Heart right ventricle (tissue), 16 donors: ENCODE data around the gene EXT2. TPM values are rescaled to one million over a fixed set of nuclear protein-coding genes. Genes with fewer than 3 reads are reported as not detected.

Source experiments
- ATAC-seq, 8 donors: fragments of 200-7000 bp; cut with Tn5 transposase; one replicate each; pipeline ENCODE4 v1.9.1; 2020; ENCODE audit warnings: mild to moderate bottlenecking in 8 of 8, moderate library complexity in 8 of 8, moderate number of reproducible peaks in 1 of 8
- DNase-seq, 2 donors: peaks; one replicate each; pipeline ENCODE4 v3.0.0-alpha.2; 2020
- H3K27ac ChIP-seq, 10 donors: fragments of 200-600 bp; sonication (generic) in 2 of 10; one replicate each; pipeline versions ENCODE4 v1.5.0 to v1.8.0; 2020 to 2022; ENCODE audit warnings: mild to moderate bottlenecking in 3 of 10
- H3K27me3 ChIP-seq, 7 donors: fragments of 200-600 bp; one replicate each; pipeline ENCODE4 v1.8.0; 2021 to 2022; ENCODE audit warnings: mild to moderate bottlenecking in 2 of 7
- H3K36me3 ChIP-seq, 9 donors: fragments of 200-600 bp; sonication (generic) in 1 of 9; one replicate each; pipeline versions ENCODE4 v1.5.0 to v1.8.0; 2020 to 2022; ENCODE audit warnings: mild to moderate bottlenecking in 2 of 9
- H3K4me1 ChIP-seq, 9 donors: fragments of 200-600 bp; sonication (generic) in 1 of 9; one replicate each; pipeline versions ENCODE4 v1.5.0 to v1.8.0; 2020 to 2022; ENCODE audit warnings: mild to moderate bottlenecking in 4 of 9
- H3K4me3 ChIP-seq, 10 donors: fragments of 200-600 bp; sonication (generic) in 2 of 10; one replicate each; pipeline versions ENCODE4 v1.5.0 to v1.8.0; 2020 to 2022; ENCODE audit warnings: mild to moderate bottlenecking in 7 of 10, moderate library complexity in 2 of 10
- H3K9me3 ChIP-seq, 11 donors: fragments of 200-600 bp in 10 of 11; sonication (generic) in 2 of 11; one replicate each; pipeline versions ENCODE4 v1.5.0 to v1.8.0; 2013 to 2022; ENCODE audit warnings: mild to moderate bottlenecking in 2 of 11, control low read depth in 1 of 11, moderate library complexity in 1 of 11
- WGBS, 2 donors: extraction: QIAGEN DNeasy Blood & Tissue Kit; methylation state at CpG; one replicate each; pipeline ENCODE4 v1.1.7; 2013; ENCODE audit warnings: inconsistent platforms in 1 of 2; 5-methylcytosine and 5-hydroxymethylcytosine counted together
- intact Hi-C, 10 donors: fragments of 100-400 bp; cut with DNase I; formaldehyde crosslinking; loops; one replicate each; pipeline versions ENCODE4 v1.11.1 to v1.14.2; 2022
- polyA plus RNA-seq, 2 donors: library from polyadenylated mRNA; stranded (reverse); fragments of 200-250 nt; gene quantifications; one replicate each; pipeline ENCODE4 v1.2.3, GENCODE V29; 2013
- total RNA-seq, 10 donors: library from RNA; stranded (reverse); fragmentation: NEBNext Ultra II Directional in 3 of 10; extraction: Animal tissue kit (Norgen Biotek cat#: 25700) in 3 of 10; gene quantifications; one replicate each; pipeline versions ENCODE4 v1.2.1 to v1.2.4, GENCODE V29; 2021 to 2023
- TF ChIP-seq, protein P1 (sequence below), 9 donors: fragments of 200-600 bp; sonication (generic) in 2 of 9; IDR thresholded peaks; one replicate each; pipeline versions ENCODE4 v1.5.0 to v1.8.0; 2021 to 2022; ENCODE audit warnings: antibody characterized with exemption in 9 of 9, mild to moderate bottlenecking in 5 of 9, moderate library complexity in 1 of 9
- donor health status: Arrhythmogenic right ventricular cardiomyopathy.
- donor health status: ischemic (EF 13 %, LVEDD 7.1; RV severe dilation, severe dysfunction).
- donor health status: healthy with polysubstance abuse.
- donor health status: DM: no; HTN: yes; CAD: no.
- donor health status: DM: no; HTN: no; CAD: no.
- donor health status: ischemic (EF 25% LVEDD 6.9; RV normal size, moderate dysfunction).
- donor health status: ischemic (EF 25% LVEDD 5.7; RV mildly dilated, moderate dysfunction).
- donor health status: healthy.
- donor health status: DM: yes; HTN: yes; CAD: no.
- donor health status: Ischemic cardiomyopathy.
- donor health status: ischemic (EF 35%, LVEDD 5.7; RV mildly dilated, moderate dysfunction).
- donor health status: nonischemic (EF 11% LVEDD 7.7; RV severe dilation, severe dysfunction).
- donor health status: DM: yes; HTN: yes; CAD: no.
- donor health status: PGD.
- donor health status: ischemic (EF 29% LVEDD 5.4; RV normal size, mild dysfunction).
- donor health status: nonischemic (EF 23%, LVEDD 6.1; RV moderate dilation, normal function).

The EXT2 gene
- total and polyA plus RNA-seq, 12 donors, result 18.7 to 35.1 (median 28.2) TPM

DNA sequence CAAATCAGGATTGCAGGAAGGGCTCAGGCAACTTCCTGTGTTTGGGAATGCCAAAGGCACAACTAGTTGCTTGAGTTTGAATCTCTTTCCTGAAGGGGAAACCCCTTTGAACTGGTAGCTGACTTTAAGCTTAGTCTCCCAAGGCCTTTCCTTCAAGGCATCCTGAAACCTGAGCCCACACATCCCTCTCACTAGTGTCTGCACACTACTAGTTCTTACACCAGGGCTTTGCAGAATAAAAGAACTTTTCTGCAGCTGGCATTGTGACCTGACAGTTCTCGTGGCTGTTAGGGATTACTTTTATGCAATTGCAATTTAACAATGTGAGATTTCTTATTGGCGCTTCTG lies 95.4 kb downstream of the EXT2 start:
- 89 to 91% methylated on average over 2 of the region's 2 CpGs for WGBS, 2 donors

DNA sequence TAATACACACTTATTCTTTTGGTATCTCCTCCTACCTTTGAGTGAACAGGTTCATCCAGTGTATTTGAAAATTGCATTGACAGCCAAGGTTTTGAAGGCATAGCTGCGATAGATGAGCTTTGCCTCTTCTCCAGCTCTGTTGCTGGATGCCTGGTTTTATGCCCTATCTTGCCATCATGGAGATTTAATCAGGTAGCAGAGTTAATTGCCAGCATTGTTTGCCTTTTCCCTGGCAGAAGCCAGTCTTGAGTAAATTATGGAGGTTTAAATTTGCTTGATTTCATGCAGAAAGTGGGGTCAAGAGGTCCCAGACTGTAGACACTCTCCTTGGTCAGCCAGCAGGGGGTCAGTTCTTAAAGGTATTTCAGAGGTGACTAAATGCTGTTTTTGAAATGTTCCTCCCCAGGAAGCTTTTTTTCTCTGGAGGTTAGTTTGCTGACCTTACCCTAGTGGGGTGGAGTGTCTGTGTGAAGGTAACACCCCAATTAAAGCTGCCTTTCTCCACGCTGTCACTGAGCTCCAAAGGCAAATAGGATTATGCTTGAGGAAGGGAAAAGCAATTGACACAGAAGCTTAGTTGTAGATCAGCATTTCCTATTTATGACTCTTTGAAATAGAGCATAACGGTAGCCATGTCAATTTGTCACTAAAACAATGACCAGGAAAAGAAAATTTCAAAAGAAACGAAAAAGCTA lies 96.0 kb downstream of the EXT2 start:
- H3K4me3 ChIP-seq, result no peak overlapping the region
- TF ChIP-seq, protein P1, sequence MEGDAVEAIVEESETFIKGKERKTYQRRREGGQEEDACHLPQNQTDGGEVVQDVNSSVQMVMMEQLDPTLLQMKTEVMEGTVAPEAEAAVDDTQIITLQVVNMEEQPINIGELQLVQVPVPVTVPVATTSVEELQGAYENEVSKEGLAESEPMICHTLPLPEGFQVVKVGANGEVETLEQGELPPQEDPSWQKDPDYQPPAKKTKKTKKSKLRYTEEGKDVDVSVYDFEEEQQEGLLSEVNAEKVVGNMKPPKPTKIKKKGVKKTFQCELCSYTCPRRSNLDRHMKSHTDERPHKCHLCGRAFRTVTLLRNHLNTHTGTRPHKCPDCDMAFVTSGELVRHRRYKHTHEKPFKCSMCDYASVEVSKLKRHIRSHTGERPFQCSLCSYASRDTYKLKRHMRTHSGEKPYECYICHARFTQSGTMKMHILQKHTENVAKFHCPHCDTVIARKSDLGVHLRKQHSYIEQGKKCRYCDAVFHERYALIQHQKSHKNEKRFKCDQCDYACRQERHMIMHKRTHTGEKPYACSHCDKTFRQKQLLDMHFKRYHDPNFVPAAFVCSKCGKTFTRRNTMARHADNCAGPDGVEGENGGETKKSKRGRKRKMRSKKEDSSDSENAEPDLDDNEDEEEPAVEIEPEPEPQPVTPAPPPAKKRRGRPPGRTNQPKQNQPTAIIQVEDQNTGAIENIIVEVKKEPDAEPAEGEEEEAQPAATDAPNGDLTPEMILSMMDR (IDR thresholded peaks at IDR 0.05), result no peak
- ATAC-seq, result no peak
- 95 to 96% methylated on average over 4 of the region's 4 CpGs for WGBS, 2 donors
- no peak for DNase-seq
- H3K4me1 ChIP-seq, result peaks cover 0 to 12% (median 0%) of the 10 kb centered on the region in 9 donors
- H3K27ac ChIP-seq, result no peak overlapping the region
- peaks cover 0 to 22% (median 9%) of the 10 kb centered on the region in 9 donors for H3K36me3 ChIP-seq
- no peaks in the 10 kb centered on the region for H3K27me3 ChIP-seq
- intact Hi-C loops, result no loop called here
- H3K9me3 ChIP-seq, result peaks cover 0 to 30% (median 16%) of the 10 kb centered on the region in 11 donors

More for the DNA sequence above, 95.4 kb downstream of the EXT2 start:
- DNase-seq (no peak), ATAC-seq (no peak)
- Histone ChIP-seq H3K36me3 (peaks cover 0 to 22% (median 9%) of the 10 kb centered on the region in 9 donors), H3K27me3 (no peaks in the 10 kb centered on the region), H3K4me1 (peaks cover 0 to 12% (median 0%) of the 10 kb centered on the region in 9 donors), H3K27ac (no peak overlapping the region), H3K9me3 (peaks cover 0 to 24% (median 14%) of the 10 kb centered on the region in 11 donors), H3K4me3 (no peak overlapping the region)
- intact Hi-C loops, result no loop called here
- TF ChIP-seq, protein P1 (IDR thresholded peaks at IDR 0.05), result no peak

DNA sequence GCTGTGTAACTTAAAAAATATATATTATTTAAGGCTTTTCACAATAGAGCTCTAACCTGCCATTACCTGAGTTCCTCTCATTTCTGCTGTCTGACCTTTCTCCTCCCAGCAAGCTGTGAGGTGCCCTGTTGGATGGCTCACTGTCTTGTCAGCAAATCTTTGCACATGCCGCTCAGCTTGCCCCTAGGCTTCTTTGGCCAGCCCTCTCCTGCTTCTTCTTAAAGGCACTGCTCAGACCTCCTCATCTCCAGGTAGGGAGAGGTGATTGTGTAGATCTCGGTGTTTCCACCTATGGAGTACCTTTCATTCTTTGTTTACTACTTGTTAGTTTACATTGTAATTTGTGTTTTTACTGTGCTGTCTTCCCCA lies 96.5 kb downstream of the EXT2 start:
- Histone ChIP-seq H3K9me3 (peaks cover 0 to 31% (median 16%) of the 10 kb centered on the region in 11 donors), H3K4me3 (no peak overlapping the region), H3K27me3 (no peaks in the 10 kb centered on the region), H3K36me3 (peaks cover 0 to 25% (median 9%) of the 10 kb centered on the region in 9 donors), H3K4me1 (peaks cover 0 to 12% (median 0%) of the 10 kb centered on the region in 9 donors), H3K27ac (no peak overlapping the region)
- ATAC-seq (no peak), DNase-seq (no peak)
- TF ChIP-seq, protein P1 (IDR thresholded peaks at IDR 0.05), result no peak
- WGBS, 2 donors, result 95% methylated on average over 2 of the region's 2 CpGs
- intact Hi-C loops, result no loop called here

DNA sequence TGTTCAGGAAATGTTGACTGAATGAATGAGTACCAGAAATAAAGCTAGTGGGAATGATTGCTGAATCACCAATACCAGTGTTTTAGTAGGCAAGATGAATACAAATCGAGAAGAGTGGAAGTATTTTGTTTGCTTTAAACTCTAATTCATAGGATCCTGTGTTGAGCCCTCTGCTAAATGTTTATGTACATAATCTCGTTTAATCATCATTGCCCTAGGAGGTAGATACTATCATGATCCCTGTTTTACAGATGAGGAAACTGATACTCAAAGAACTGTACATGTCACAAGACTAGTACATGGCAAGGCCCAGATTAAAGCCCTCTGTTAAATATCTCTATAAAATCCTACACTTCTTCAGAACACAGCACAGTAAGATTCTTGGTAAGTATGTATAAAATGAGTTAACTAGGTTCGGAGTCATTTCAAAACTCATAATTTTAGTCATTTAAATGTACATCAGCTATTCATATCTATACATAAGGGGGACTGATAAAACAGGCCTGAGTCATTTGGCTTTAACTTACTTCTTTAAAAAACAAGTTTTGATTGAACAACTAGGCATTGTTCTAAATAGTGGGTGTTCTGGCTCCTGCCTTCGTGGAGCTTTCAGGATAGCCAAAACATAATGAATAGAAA lies 97.1 kb downstream of the EXT2 start:
- Histone ChIP-seq H3K9me3 (peaks cover 0 to 31% (median 16%) of the 10 kb centered on the region in 11 donors), H3K4me1 (peaks cover 0 to 12% (median 0%) of the 10 kb centered on the region in 9 donors), H3K27me3 (no peaks in the 10 kb centered on the region), H3K36me3 (peaks cover 0 to 31% (median 9%) of the 10 kb centered on the region in 9 donors), H3K27ac (no peak overlapping the region), H3K4me3 (no peak overlapping the region)
- TF ChIP-seq, protein P1 (IDR thresholded peaks at IDR 0.05), result no peak
- intact Hi-C loops, result no loop called here
- 85 to 86% methylated on average over 4 of the region's 4 CpGs for WGBS, 2 donors
- no peak for DNase-seq
- ATAC-seq, result no peak
